Measurements from ENCODE around the gene OR52E5.

Gene OR52E5

DNA sequence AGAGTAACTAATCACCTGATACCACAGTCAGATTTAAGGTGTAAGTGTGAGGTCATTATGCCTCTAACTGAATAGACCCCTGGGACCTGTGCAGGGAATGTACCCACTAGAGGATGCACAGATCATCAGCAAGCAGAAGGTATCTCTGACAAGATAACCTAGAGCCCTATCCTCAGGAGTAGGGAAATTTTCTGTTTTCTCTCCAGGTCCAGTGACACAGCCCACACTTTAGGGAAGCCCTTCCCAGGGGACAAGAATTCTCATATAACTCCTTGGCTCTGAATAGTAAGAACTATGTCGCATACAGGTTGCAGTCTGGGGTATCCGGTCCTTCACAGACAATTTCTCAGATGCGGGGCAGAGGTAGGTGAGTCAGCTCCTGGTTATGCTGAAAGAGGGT lies at the start of gene OR52E5:
Gene OR52E5 (plus strand): TSS at position 301 of the 400 bp plus-strand sequence. CDS start 7,569 bp downstream, outside the sequence.
- no peak for DNase-seq

DNA sequence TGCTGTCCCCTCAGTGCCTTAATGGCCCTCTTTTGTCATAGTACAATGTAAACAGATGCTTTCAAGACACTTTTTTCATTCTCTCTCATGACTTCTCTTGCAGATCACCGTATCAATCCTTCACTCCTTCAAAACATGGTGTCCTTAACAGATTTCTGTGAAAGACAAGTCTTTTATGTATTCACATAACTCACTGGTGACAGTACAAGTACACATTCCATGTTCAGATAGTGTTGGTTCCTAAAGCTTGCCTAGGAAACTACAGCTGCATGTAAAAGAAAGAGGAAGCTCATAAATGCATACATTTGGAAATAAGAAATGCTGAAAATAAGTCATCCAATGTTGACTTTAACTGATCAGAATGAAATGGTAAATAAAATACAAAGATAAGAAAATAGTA lies 46.3 kb upstream of the OR52E5 start:
- no peak for DNase-seq

DNA sequence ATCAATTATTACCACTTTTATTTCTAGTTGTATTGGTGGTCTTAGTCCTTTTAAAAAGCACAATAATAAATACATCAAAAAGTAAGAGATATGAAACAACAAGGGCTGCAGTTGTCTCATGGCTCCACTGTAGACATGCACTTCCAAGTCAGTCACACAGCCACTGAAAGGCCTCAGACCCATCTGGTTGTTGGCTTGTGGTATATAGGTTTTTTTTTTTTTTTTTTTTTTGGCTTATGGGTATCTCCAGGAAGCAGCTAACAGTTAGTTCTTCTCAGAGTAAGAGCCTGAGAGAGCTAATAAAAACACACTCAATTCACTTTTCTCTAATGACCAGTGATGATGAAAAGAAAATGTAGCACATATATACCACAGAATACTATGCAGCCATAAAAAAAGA lies 45.3 kb upstream of the OR52E5 start:
- DNase-seq: no peak

DNA sequence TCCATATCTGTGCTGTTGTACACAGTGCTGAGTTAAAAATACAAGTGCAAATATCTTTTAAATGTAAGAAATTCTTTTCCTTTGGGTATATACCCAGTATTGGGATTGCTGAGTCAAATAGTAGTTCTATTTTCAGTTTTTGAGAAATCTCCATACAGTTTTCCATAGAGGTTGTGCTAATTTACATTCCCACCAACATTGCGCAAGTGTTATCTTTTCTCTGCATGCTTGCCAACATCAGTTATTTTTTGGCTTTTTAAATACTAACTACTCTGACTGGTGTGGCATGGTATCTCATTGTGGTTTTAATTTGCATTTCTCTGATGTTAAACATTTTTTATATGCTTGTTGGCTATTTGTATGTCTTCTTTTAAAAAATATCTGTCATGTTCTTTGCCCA lies 42.0 kb upstream of the OR52E5 start:
- DNase-seq: no peak

DNA sequence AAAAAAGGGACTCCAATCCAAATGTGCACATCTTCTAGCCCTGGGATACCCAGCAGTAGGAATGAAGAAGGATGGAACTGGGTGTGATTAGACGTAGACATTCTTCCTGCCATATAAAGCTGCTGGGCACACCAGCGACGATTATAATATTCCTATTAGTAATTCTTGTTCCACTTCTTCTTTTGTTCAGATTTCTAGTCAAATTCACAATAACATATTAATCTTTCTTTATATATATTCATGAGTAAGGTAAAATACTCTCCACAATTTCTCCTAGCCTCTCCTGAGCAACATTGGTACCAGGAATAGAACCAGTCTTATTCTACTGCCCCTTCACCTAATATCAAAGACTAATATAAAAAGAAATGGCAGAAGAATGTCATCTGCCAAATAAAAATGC lies 35.4 kb upstream of the OR52E5 start, which contains the start of gene OR52E8:
Gene OR52E8 (minus strand): TSS at position 101 of the 400 bp plus-strand sequence. CDS start 0 bp downstream, at position 101.
- DNase-seq: no peak

DNA sequence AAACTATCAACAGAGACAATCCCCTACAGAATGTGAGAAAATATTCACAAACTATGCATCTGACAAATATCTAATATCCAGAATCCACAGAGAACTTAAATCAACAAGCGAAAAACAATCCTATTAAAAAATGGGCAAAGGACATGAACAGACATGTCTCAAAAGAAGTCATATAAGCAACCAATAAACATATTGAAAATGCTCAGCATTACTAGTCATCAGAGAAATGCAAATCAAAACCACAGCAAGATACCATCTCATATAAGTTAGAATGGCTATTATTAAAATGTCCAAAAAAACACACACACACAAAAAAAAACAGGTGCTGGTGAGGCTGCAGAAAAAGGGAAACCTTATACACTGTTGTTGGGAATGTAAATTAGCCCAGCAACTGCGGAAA lies 27.2 kb upstream of the OR52E5 start:
- no peak for DNase-seq

DNA sequence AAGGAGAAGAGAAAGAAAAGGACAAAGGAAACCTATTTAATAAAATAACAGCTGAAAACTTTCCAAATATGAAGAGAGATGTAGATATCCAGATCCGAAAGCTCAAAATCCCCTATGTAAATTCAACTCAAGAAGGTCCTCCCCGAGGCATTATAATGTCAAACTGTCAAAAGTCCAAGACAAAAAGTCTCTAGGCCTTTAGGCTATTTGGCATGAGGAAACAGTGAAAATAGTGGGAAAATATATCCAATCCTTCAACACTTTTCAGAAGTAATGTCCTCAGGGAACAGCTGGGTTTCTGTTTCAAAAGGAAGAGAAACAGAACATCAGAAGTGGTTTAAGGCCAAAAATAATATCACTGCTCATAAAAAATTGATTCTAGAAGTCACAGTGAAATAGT lies 14.4 kb upstream of the OR52E5 start:
- no peak for DNase-seq

DNA sequence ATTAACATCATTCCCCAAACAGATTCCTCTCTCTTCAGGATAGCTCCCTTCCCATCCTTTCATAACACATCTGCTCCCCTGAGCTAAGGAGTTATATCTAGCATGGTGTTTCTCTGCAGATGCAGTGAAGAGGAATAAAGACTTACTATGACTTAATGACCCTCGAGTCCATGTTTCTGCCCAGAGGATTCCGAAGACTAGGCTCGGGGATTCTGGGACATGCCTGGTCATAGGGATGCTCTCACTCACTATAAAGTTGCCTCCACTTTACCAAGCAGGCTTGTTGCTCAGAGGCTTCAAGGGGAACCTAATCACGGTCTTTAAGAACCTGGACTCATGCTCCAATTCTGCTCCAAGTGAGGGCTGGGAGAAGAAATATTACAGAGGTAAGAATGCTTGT lies 12.7 kb upstream of the OR52E5 start, which contains the start of gene OR52E4:
Gene OR52E4 (plus strand): TSS at position 301 of the 400 bp plus-strand sequence. CDS start 3,664 bp downstream, outside the sequence.
- no peak for DNase-seq

DNA sequence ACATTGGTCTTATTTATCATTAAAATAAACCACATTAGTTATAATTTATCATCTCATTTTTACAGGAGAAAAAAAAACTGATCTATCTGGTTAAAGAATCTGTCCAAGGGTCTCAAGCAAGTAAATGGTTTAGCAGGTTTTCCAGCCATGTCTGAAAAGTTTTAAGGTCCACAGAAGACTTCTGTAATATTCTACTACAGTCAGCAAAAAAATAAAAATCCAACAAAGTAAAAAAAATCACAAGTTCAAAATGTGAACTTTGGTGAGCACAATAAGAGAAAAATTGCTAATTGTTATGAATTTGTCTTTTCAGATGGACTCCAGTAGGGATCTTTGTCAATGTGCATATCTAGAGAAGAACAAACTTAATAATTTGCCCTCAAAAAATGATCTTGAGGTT lies 11.3 kb upstream of the OR52E5 start:
- DNase-seq: no peak

DNA sequence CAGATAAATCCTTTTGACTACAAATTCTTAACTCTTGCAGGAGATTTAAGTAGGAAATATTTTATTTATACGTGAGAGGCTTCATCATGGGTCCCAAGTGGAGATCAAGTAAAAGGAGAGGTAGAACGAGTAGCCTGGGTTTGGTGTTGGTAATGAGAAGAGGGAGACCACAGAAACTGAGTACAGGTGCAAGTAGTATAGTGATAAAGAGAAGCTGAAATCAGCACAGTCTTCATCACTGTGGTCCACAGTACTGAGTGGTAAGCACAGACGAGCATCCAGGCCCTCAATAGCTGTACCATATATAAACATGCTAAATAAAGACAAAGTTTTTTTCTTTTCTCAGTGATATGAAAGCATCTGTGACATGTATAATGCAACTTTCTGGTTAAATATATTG lies 5.8 kb upstream of the OR52E5 start:
- no peak for DNase-seq

DNA sequence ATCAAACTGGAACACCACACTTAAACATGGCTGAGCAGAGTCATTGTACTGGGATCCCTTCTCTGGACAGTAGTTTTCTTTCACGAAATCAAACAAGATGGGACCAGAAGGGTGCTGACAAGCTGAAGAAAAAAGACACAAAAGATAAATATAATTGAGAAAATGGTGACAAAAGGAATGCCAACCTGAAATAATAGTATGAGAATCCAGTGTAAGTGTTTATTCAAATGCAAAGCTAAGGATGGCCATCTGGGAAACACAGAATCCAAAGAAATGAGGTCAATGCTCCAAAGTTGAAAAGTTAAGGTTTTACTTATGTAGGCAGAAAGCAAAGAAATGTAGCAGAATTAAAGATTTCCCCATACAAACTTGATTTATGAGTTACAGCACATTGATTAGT lies 5.3 kb upstream of the OR52E5 start:
- no peak for DNase-seq

DNA sequence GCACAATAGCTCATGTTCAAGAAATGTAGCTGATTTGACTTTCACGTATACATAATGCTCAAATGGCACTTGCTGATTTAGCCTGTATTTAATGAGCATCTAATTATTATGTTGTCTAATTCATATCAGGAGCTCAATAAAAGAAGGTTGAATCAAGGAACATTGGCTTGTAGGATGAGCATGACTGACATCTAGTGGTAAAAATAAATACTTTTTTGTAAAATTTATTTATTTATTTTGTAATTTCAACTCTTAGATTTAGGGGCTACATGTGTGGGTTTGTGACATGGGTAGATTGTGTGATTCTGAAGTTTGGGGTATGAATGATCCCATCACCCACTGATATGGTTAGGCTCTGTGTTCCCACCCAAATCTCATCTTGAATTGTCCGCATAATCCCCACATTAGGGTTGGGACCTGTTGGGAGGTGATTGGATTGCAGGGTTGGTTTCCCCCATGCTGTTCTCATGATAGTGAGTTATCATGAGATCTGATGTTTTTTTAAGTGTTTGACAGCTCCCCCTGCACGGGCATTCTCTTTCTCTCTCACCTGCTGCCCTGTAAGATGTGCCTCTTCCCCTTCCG lies 1.7 kb upstream of the OR52E5 start:
- DNase-seq: no peak

DNA sequence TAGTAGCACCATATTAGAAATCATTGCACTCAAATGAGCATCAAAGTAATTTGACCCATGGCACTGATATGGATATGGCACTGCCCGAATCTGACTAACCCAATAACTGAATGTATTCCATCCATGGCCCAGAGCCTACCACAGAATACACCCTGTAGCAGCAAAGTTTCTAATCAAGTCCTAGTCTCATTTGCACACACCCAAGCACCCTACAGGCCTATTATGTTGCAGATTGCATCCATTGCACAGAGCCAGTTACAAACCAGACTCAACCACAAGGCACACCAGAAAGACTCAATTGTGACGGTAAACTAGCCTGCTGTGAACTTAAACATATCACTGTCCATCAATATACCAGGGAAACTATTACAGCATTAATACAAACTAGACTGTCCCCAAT lies 6.5 kb downstream of the OR52E5 start:
- DNase-seq: no peak

DNA sequence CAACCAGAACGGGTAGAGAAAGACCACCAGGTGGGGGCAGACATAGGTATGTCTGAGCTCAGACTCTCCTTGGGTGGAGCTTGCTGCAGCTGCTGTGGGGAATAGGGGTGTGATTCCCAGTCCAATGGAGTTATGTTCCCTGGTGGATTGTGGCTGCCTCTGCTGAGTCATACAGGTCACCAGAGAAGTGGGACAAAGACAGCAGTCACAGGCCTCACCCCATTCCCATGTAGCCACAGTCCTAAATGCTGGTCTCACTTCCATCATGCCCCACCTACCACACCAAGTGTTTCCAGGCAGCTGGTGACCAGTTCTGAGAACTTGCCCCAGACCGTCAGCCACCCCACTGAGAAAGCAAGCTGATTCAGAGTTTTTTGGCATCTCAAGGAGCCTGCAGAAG lies 17.5 kb downstream of the OR52E5 start:
- no peak for DNase-seq

DNA sequence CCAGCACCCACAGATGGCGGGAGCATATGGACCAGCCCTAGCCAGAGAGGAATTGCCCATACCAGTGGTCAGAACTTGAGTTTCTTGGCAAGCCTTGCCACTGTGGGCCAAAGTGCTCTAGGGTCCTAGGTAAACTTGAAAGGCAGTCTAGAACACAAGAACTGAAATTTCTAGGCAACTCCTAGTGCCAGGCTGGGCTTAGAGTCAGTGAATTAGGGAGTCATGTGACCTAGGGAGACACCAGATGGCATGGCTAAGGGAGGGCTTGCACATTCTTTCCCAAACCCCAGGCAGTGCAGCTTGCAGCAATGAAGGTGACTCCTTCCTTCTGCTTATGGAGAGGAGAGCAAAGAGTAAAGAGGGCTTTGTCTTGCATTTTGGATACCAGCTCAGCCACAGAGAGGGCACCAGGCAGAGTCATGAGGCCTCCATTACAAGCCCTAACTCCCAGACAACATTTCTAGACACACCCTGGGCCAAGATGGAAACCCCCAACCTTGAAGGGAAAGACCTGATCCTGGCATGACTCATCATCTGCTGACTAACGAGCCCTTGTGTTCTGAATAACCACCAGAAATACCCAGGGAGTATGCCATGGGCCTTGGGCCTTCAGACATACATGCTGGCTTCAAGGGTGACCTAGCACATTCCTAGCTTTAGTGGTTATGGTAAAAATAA lies 29.9 kb downstream of the OR52E5 start:
- no peak for DNase-seq

DNA sequence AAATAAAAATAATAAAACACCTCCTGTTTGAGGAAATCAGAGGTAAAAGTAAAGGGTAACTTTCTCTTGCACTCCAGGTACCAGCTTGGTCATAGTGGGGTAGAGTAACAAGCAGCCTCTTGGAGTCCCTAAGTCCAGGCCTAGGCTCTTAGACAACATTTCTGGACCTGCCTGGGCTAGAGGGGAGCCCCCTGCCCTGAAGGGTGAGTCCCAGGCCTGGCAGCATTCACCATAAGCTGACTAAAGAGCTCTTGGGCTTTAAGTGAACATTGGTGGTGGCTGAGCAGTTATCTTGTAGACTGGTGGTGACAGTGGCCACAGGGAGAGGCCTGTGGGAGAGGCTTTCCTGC lies 30.4 kb downstream of the OR52E5 start:
- DNase-seq: no peak

DNA sequence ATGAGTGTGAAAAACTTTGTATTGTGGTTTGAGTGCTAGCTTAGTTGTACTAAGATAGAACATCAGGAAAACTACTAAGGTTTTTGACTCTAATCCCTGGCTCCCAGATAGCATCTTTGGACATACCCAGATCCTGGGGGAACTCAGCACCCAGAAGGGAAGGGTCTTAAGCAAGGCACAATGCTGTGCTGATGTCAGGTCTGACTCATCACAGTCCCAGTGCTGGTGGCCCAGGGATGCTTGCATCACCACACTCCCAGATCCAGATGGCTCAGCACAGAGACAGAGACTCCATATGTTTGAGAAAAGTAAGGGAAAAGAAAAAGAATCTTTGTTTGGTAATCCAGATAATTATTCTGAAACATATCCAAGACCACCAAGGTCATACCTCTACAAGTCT lies 30.8 kb downstream of the OR52E5 start:
- DNase-seq: no peak

DNA sequence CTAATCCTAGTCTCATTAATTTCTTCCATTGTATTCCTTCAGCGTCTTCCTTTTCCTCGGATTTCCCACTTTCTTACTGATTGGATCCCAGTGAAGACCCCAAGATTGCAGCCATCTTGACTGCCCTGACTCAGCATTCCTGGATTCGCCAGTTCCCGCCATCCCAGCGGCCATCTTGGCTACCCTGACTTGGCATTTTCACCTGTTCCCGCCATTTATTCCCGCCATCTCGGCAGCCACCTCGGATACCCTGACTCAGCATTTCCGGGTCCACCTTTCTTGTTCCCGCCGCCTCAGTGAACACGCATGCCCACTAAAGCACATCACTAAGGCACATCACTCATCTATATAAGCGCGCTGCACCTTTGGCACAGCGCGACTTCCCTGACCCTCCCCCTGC lies 35.3 kb downstream of the OR52E5 start:
- DNase-seq: no peak

DNA sequence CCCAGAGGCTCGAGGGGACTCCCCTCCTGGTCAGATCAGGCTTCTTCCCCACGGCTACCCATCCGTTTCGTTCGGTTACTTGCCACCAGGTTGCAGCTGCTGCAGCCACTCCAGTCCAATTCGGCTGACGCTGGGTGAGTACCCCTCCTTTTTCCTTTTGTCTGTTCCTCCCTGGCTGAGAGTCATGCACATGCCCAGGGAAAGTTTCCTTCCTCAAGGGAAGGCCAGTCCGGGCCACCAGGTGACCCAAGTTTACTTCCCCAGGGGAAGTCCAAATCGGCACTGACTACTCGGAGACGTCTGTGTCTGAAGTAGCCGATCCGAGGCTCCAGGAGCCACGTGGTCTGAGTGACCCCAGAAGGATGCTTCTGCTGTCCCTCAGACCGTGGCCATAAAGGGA lies 35.8 kb downstream of the OR52E5 start:
- no peak for DNase-seq

DNA sequence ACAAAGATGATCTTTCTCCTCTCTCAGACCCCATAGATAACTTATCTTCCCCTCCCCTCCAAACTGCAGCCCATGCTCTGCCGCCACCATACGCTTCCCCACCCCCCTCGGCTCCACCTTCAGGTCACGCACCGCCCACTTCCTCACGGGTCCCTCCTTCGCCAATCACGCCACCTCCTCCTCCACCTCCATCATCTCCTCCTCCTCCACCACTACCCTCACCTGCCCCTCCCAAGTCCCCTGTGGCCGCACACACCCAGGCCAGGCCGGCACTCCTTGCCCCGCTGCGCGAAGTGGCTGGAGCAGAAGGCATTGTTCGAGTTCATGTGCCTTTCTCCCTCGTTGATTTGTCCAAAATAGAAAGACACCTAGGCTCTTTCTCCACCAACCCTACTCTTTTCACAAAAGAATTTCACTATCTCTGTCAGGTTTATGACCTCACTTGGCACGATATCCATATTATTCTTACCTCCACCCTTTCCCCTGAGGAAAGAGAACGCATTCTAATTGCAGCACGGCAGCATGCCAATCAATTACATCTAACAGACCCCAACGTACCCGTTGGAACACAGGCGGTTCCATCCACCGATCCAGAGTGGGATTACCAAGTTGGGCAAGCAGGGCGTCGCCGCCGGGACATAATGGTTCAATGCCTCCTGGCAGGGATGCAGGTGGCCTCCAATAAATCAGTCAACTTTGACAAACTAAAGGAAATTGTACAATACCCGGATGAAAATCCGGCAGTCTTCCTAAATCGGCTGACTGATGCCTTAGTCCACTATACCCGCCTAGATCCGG lies 36.8 kb downstream of the OR52E5 start:
- DNase-seq: no peak

DNA sequence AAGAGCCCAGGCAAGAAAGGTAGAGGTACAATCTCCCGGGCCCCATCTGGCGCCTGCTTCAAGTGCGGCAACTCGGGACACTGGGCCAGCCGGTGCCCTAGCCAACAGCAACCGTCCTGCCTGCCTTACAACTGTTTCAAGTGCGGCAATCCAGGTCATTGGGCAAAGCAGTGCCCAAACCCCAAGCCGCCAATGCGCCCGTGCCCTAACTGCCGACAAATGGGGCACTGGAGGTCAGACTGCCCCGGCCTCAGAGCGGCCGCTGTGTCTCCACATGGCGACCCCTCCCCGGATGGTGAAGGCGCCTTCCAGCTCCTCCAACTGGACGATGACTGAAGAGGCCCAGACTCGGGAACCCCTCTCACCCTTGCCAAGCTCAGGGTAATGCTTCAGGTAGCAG lies 37.6 kb downstream of the OR52E5 start:
- DNase-seq: no peak

DNA sequence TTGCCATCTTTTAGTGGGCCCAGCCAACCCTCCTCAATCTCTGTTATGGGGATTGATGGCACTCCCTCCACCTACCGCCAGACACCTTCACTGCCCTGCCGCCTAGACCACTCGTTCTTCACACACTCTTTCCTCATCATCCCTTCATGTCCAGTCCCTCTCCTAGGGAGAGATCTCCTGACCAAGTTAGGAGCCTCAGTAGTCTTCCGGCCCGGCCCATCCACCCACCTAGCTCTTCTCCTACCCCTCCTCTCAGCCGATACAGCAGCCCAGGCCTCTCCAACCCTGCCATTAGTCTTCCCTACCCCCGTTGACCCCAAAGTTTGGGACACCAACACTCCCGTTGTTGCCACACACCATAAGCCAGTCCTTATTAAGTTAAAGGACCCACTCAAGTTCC lies 38.1 kb downstream of the OR52E5 start:
- no peak for DNase-seq

DNA sequence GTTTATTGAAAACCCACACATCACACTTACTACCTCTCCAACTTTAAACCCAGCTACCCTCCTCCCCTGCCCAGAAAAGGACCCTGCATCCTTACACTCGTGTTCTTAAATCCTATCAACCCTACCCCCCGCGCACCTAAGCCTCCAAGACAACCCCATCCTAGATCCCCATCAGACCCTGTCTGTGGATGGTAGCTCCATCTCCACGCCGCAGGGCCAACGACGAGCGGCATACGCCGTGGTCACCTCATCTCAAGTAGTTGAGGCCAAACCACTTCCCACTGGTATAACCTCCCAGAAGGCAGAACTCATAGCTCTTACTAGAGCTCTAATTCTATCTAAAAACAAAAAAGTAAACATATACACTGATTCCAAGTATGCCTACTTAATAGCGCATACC lies 39.7 kb downstream of the OR52E5 start:
- no peak for DNase-seq

DNA sequence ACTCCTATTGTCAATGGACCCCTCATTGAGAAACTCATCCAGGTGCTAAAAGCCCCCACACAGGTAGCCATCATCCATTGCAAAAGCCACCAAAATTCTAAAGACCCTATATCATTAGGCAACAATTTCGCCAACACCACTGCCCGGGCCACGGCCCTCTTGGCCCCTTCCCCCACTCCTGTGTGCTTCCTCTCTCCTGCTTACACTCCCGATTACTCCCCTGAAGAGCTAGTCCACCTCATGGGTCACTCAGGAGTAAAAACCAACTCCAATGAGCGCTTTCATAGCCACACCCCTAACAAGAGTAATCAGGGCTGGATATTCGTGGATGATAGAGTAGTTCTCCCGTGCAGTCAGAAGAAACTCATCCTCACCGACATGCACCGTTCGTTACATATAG lies 40.1 kb downstream of the OR52E5 start:
- no peak for DNase-seq

Measured in CD4-positive, alpha-beta T cell treated with Interferon alpha-2 for 1 hour (primary cell).